ENCODE data around the gene FERMT2. TPM values are rescaled to one million over a fixed set of nuclear protein-coding genes. Genes with fewer than 3 reads are reported as not detected.

Gene FERMT2
- polyA plus RNA-seq, 2 of the 4 experiments (the other 2 are of a cell fraction): 42.9 to 102 TPM

DNA sequence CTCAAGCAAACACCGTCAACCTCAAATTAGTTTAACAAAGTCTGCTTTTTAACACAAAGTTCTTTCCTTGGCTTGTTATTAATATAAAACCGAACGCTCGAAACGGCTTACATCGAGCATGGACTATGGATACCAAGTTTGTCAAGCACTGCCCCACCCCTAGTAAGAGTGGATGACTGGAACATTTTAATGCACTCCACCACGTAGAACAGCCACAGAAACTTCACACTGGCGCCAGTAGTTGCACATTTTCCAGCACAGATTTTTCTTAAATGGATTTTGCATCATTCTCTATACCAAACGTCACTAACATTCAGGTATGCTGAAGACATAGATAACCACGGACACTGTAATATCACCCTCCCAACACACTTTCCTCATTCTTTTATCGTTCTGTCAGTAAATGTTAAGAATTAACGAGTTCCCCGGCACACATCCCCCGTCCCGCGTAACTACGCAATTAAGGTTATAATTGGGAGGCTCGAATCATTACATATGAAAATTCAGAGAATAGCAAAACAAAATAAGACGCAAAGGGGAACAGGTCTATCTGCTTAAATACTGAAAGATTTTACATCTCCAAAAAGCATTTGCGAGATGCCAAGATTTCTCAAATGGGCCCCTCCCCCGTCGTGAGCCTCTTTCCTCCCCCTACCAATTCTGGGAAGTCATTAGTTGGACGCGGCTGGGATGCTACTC lies 990 bp downstream of the FERMT2 start:
- FAIRE-seq: no peak

DNA sequence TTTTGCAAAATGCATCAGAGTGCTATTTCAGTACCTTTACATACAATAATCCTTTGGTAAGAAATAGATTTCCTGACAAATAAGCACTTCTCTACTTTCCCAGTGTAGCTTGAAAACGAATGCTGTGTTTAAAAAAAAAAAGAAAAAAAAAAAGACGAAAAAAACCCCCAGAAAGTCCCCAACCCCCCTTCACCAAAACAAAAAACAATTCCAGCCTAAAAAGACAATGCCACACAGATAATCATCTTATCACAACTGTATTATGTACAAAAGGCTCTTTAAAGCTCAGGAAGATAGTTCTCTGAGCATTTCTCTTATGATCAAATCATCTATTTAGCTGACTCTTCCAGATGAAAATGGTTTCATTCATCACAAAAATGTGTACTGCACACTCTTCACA lies 1.6 kb downstream of the FERMT2 start:
- ChIA-PET CTCF (interaction anchor here (0.8 to 1.3 kb wide), 4 partner anchors 10 to 43 kb away, joined by 3 to 6 read pairs (median 4); no protein-coding TSS in a partner anchor), POLR2A (interaction anchor here (0.6 to 1.0 kb wide), 2 partner anchors 30 to 84 kb away, joined by 3 to 4 read pairs; no protein-coding TSS in a partner anchor)
- H3K4me3 ChIP-seq: peak overlapping the region; percentile 87
- H3K4me2 ChIP-seq: peak overlapping the region; percentile 82
- no peak for TF ChIP-seq RNF2 (IDR thresholded peaks at IDR 0.05; ENCODE audit: borderline replicate concordance, low read depth)
- no peak for TF ChIP-seq RCOR1 (IDR thresholded peaks at IDR 0.05; ENCODE audit: low read depth, low read length)
- no peak for TF ChIP-seq PHF8 (IDR thresholded peaks at IDR 0.05; ENCODE audit: borderline replicate concordance, low read depth)
- H3K4me1 ChIP-seq: peaks cover 30% of the 10 kb centered on the region
- FAIRE-seq: no peak
- H3K27ac ChIP-seq: peak overlapping the region; percentile 90 to 97; a peak in 5 of 6 replicates
- ATAC-seq: no peak
- no peak for DNase-seq (ENCODE audit: low read depth in 1 of 2, low spot score in 1 of 2)
- WGBS (ENCODE audit: missing lambda C conversion rate): 3% methylated on average over 2 of the region's 2 CpGs
- no peaks in the 10 kb centered on the region for H3K9me3 ChIP-seq

More for the DNA sequence above, 990 bp downstream of the FERMT2 start:
- Histone ChIP-seq H3K27ac (peak overlapping the region; percentile 90 to 97), H3K4me3 (peak overlapping the region; percentile 87), H3K9me3 (no peaks in the 10 kb centered on the region), H3K4me1 (peaks cover 25% of the 10 kb centered on the region), H3K4me2 (peak overlapping the region; percentile 82)
- ChIA-PET CTCF (interaction anchor here (0.9 kb wide), 1 partner anchor 107 kb away, joined by 3 read pairs; no protein-coding TSS in a partner anchor), POLR2A (interaction anchor here (0.6 to 2.0 kb wide), 6 partner anchors 23 to 482 kb away, joined by 3 to 14 read pairs (median 4); partner anchors contain the start of gene GNPNAT1)
- peak; percentile 48 to 51 for DNase-seq (ENCODE audit: low read depth in 1 of 2, low spot score in 1 of 2)
- peak; percentile 19 to 57; a peak in 4 of 6 replicates for ATAC-seq
- TF ChIP-seq, protein P1, sequence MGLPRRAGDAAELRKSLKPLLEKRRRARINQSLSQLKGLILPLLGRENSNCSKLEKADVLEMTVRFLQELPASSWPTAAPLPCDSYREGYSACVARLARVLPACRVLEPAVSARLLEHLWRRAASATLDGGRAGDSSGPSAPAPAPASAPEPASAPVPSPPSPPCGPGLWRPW (IDR thresholded peaks at IDR 0.05): no peak
- no peak for TF ChIP-seq HOXA7 (CRISPR knock-in tag; IDR thresholded peaks at IDR 0.05)
- TF ChIP-seq SREBF2 (IDR thresholded peaks at IDR 0.05): no peak
- TF ChIP-seq ESRRA (IDR thresholded peaks at IDR 0.05; ENCODE audit: borderline replicate concordance, low read length): no peak
- no peak for TF ChIP-seq EP300 (IDR thresholded peaks at IDR 0.05)
- no peak for TF ChIP-seq CEBPB (IDR thresholded peaks at IDR 0.05)
- no peak for TF ChIP-seq E2F6 (IDR thresholded peaks at IDR 0.05; ENCODE audit: borderline replicate concordance, low read depth)
- TF ChIP-seq MAZ (IDR thresholded peaks at IDR 0.05; ENCODE audit: borderline replicate concordance, low read depth, low read length): no peak
- TF ChIP-seq HEYL (CRISPR knock-in tag; IDR thresholded peaks at IDR 0.05): no peak
- no peak for TF ChIP-seq NR3C1 (IDR thresholded peaks at IDR 0.05)
- TF ChIP-seq EHF (CRISPR knock-in tag; IDR thresholded peaks at IDR 0.05): no peak
- TF ChIP-seq RCOR1 (IDR thresholded peaks at IDR 0.05; ENCODE audit: low read depth, low read length): no peak
- TF ChIP-seq, protein P2, sequence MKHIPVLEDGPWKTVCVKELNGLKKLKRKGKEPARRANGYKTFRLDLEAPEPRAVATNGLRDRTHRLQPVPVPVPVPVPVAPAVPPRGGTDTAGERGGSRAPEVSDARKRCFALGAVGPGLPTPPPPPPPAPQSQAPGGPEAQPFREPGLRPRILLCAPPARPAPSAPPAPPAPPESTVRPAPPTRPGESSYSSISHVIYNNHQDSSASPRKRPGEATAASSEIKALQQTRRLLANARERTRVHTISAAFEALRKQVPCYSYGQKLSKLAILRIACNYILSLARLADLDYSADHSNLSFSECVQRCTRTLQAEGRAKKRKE (CRISPR knock-in tag; IDR thresholded peaks at IDR 0.05; ENCODE audit: low read depth): no peak
- WGBS (ENCODE audit: missing lambda C conversion rate): 1% methylated on average over 24 of the region's 24 CpGs

GRCh38 chr14:52948836-52949235 lies 2.0 kb downstream of the FERMT2 start:
- H3K4me1 ChIP-seq: peaks cover 30% of the 10 kb centered on the region
- peak overlapping the region; percentile 82 for H3K4me2 ChIP-seq
- TF ChIP-seq CHD2 (IDR thresholded peaks at IDR 0.05; ENCODE audit: low read length, partially characterized antibody) (no peak), CBX2 (IDR thresholded peaks at IDR 0.05; ENCODE audit: borderline replicate concordance, low read depth) (no peak), EP300 (IDR thresholded peaks at IDR 0.05) (no peak), ZFP36 (IDR thresholded peaks at IDR 0.05; ENCODE audit: borderline replicate concordance, partially characterized antibody) (no peak), PHF8 (IDR thresholded peaks at IDR 0.05; ENCODE audit: borderline replicate concordance, low read depth) (no peak), ELK1 (IDR thresholded peaks at IDR 0.05; ENCODE audit: low read depth, low read length) (no peak), BHLHE40 (IDR thresholded peaks at IDR 0.05; ENCODE audit: low read depth, low read length) (no peak), ESRRA (IDR thresholded peaks at IDR 0.05; ENCODE audit: borderline replicate concordance, low read length) (no peak), RARB (CRISPR knock-in tag; IDR thresholded peaks at IDR 0.05) (no peak), RNF2 (IDR thresholded peaks at IDR 0.05; ENCODE audit: borderline replicate concordance, low read depth) (no peak)
- TF ChIP-seq, protein P3, sequence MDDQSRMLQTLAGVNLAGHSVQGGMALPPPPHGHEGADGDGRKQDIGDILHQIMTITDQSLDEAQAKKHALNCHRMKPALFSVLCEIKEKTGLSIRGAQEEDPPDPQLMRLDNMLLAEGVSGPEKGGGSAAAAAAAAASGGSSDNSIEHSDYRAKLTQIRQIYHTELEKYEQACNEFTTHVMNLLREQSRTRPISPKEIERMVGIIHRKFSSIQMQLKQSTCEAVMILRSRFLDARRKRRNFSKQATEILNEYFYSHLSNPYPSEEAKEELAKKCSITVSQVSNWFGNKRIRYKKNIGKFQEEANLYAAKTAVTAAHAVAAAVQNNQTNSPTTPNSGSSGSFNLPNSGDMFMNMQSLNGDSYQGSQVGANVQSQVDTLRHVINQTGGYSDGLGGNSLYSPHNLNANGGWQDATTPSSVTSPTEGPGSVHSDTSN (IDR thresholded peaks at IDR 0.05): no peak
- H3K27ac ChIP-seq: peak overlapping the region; percentile 90 to 97; a peak in 3 of 6 replicates
- ATAC-seq: no peak
- POLR2A ChIA-PET: interaction anchor here (0.6 to 1.0 kb wide), 2 partner anchors 30 to 85 kb away, joined by 3 to 4 read pairs; no protein-coding TSS in a partner anchor
- no peaks in the 10 kb centered on the region for H3K9me3 ChIP-seq
- no peak for FAIRE-seq
- DNase-seq (ENCODE audit: low read depth in 1 of 2, low spot score in 1 of 2): no peak
- CTCF ChIA-PET: interaction anchor here (0.8 to 1.3 kb wide), 4 partner anchors 10 to 42 kb away, joined by 3 to 6 read pairs (median 4); no protein-coding TSS in a partner anchor
- H3K4me3 ChIP-seq: peak overlapping the region; percentile 87
